ENCODE measurements around the gene KRT80.

KRT80 gene

DNA sequence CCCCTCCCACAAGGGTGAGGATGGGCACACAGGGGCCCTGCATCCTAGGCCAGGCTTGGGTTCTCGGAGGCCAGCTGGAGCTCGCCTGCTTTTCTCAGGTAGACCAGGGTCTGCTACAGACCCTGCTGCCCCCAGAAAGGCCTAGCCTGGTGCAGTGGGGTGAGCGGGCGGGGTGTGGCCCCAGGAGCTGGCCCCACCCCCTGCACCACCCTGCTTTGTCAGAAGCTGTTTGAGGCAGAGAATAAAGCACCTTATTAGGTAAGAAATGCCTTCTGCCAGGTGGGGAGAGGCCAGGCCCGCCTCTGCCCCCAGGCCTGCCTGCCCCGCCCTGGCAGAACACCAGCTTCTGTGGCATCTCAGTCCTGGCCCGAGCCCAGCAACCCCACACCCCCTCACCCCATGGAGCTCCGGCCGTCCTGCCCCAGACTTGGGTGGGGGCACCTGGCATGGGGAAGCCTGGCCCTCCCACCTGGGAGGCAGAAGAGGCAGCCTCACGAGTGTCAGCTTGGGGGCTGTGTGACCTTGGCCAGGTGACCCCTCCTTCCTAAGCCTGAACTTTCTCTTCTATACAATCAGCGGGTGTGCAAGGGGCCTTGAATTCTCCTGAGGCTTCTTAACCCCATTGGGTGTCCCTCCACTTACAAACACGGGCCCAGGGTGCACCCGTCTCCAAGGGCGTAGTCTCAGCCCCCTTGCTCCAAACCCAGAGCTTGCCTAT is 43.2 kb downstream of the KRT80 start:
- no peak overlapping the region for H3K4me3 ChIP-seq
- peak overlapping the region; percentile 72 to 99 (median 97) for H3K27ac ChIP-seq

GRCh38 chr12:52147964-52148463 is 43.8 kb downstream of the KRT80 start:
- no peak overlapping the region for H3K4me3 ChIP-seq
- peak overlapping the region; percentile 72 to 99 (median 97) for H3K27ac ChIP-seq

- Histone ChIP-seq H3K27ac (peak overlapping the region; percentile 72 to 99 (median 97)), H3K4me3 (no peak overlapping the region)
These were observed 44.3 kb downstream of the KRT80 start for GRCh38 chr12:52147367-52147963.

DNA sequence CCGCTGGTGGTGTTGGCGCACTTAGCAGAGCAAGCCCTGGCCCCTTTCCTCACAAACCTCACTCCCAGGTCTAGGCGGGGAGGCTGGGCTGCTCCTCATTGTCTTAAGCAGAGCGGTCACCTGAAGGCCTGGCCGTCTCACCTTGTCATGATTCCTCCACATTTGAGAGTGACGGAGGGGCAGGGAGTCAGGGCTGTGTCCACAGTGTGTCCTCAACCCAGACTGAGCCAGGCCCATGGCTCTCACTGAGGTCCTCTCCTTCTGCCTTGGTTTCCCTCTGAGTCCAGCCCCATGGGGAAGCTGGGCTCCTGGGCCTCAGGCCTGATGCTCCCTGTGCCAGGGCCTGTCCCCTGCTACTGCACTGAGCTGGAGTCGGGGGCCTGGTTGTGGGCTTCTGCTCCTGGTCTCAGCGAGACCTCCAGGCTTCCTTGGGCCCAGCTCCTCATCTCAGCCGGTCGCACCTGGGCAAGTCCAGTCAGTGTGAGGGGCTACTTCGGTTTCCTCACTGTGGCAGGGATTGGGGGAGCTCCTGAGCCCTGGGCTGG is 44.9 kb downstream of the KRT80 start:
- H3K27ac ChIP-seq: peak overlapping the region; percentile 83 to 99 (median 97)
- H3K4me3 ChIP-seq: no peak overlapping the region

- H3K4me3 ChIP-seq: no peak overlapping the region
- peak overlapping the region; percentile 83 to 99 (median 97) for H3K27ac ChIP-seq
These were observed 45.6 kb downstream of the KRT80 start for GRCh38 chr12:52146089-52146821.

DNA sequence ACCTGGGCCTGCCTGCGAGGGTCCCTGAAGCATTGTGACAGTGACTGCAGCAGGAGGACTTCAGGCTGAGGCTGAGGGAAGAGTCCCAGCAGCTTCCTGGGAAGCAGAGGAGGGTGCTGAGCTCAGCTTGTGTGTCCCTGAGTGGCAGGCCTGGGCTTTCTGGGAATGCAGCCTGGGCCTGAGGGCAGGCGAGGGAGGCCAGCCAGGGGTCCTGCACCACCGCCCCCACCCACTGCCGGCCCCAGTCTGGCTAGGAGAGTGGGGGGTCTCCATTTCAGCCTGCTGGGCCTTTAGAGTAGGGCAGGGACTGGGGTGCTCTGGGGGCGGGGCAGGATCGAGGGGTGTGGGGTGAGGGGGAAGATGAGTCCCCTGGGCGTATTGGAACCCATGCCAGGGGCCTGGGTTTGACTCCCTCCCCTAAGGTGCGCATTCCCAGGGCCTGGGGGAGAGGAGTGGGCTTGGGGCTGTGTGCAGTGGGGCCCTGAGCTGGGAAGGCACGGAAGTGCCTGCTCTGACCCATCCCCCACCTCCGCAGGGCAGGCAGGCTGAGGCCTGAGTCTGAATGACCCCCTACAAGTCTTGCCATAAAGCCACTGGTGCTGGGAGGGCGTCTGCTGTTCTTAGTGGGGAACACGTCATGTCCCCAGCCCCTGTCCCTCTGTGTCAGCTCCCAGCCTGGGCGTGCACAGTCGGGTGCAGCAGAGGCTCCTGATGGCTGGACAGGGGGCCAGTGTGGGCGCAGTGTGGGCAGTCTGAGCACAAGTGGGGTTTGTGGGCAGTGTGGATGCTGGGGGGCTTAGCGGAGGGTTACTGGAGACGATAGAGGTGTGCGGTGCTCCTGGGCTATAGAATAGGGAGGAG is 46.4 kb downstream of the KRT80 start:
- H3K4me3 ChIP-seq: no peak overlapping the region
- peak overlapping the region; percentile 37 to 99 (median 97) for H3K27ac ChIP-seq

- no peak overlapping the region for H3K4me3 ChIP-seq
- H3K27ac ChIP-seq: peak overlapping the region; percentile 23 to 99 (median 97)
These were observed 47.1 kb downstream of the KRT80 start for GRCh38 chr12:52144512-52145227.

DNA sequence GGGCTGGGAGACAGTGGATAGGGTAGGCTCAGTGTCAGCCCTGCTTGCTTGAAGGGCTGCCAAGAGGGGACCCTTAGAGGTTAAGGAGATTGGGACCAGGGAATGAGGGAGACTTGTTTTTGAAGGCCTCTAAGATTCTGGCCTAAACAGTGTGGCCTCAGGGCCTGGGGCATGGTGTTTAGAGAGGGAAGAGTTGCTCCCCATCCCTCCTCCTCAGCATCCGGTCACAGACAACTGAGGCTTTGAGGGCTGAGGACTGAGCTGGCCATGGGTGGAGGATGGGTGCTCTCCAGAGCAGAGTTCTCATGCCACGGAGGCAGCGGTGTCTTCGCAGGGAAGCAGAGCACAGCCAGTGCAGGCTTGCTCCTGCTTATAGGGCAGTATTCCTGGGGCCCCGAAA is 49.4 kb downstream of the KRT80 start:
- Histone ChIP-seq H3K4me3 (no peak overlapping the region), H3K27ac (peak overlapping the region in 8 of 21 experiments; percentile 34 to 99 (median 98))

DNA sequence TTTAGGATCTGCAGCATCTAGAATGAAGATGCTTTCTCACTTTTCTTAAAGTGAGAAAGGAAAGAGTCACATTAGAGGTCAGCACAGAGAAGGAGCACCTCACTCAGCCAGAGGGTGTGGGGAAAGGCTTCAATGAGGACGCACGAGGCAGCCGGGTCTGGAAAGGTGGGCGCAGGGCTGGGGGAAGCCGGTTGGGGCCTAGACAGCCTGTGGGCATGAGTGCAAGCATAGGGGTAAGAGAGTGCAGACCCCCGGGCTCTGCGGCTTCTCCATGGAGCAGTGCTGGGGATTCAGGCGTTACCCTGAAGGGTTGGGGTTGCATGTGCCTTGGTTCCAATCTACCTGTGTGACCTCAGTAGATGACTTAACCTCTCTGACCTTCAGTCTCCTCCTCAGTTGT is 49.9 kb downstream of the KRT80 start:
- Histone ChIP-seq H3K4me3 (no peak overlapping the region), H3K27ac (peak overlapping the region in 3 of 21 experiments; percentile 3 to 99 (median 8))

GRCh38 chr12:52141306-52141705 is 50.5 kb downstream of the KRT80 start:
- Histone ChIP-seq H3K27ac (peak overlapping the region in 1 of 21 experiments; percentile 99), H3K4me3 (no peak overlapping the region)

- Histone ChIP-seq H3K4me3 (no peak overlapping the region), H3K27ac (no peak overlapping the region)
These were observed 52.2 kb downstream of the KRT80 start for GRCh38 chr12:52139579-52140062.

DNA sequence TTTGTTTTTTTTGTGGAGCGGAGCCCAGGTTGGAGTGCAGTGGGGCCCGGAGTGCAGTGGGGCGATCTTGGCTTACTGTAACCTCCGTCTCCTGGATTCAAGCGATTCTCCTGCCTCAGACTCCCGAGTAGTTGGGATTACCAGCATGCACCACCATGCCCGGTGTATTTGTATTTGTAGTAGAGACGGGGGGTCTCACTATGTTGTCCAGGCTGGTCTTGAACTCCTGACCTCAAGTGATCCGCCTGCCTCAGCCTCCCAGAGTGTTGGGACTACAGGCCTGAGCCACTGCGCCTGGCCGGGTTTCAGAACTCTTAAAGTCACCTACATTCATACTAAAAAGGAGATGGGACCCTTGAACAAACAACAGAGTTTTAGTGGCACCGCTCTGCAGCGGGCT is 52.7 kb downstream of the KRT80 start:
- Histone ChIP-seq H3K4me3 (no peak overlapping the region), H3K27ac (no peak overlapping the region)

GRCh38 chr12:52137746-52138145 is 54.1 kb downstream of the KRT80 start:
- no peak overlapping the region for H3K27ac ChIP-seq
- no peak overlapping the region for H3K4me3 ChIP-seq

- Histone ChIP-seq H3K27ac (peak overlapping the region in 1 of 21 experiments; percentile 26), H3K4me3 (no peak overlapping the region)
These were observed 59.1 kb downstream of the KRT80 start for GRCh38 chr12:52132754-52133161.

DNA sequence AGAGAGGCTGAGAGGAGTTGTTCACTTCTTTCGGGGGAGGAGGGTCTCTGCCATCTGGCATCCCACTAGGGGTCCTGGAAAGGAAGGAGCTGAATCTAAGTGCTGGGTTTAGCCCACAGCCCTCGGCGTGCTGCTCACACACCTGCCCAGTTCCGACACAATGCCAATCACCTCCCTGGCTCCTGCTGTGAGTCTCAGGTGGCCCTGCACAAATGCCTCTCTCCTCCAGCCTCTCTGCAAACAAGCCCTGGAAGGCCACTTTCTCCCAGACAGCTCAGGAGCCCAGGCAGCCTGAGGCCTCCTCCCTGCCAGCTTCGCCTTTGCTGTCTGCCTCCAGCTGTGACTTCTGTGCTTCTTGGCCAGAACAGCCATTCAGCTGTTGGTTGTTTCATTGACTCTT is 61.1 kb downstream of the KRT80 start:
- no peak overlapping the region for H3K27ac ChIP-seq
- H3K4me3 ChIP-seq: no peak overlapping the region

DNA sequence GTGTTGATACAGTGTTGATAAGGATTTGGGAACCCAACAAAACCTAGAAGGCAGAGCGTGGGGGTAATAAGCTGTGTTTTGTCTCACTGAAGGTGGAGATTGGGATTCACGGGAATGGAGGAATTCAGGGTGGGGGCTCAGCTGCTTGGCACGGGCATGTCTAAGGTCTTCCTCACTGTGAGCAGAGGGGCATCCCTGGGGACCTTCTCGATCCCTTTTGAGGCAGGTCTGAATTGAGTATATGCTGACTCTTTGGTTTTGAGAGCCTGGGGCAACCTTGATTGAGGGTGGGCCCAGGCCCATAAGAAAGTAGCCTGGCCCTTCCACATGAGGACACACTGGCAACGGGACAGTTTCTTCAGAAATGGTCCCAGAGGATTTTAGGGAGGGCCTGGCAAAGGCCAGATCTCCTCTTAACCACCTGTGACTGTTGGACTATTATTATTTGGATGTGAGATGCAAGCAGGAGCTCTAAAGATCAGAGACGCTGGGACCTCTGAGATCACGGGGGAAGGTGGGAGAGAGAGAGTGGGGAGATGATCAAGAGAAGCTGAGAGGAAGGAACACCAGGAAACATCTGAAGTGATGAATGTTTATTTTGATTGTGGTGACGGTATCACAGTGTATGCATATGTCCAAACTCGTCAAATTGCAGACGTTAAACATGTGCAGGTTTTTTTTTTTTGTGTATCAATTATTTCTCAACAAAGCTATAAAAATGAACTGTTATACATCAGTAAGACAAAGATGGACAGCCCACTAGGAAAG is 63.9 kb downstream of the KRT80 start:
- no peak overlapping the region for H3K4me3 ChIP-seq
- H3K27ac ChIP-seq: no peak overlapping the region

- no peak overlapping the region for H3K4me3 ChIP-seq
These were observed 64.9 kb downstream of the KRT80 start for GRCh38 chr12:52126605-52127578.

More at GRCh38 chr12:52126605-52127578, 64.9 kb downstream of the KRT80 start:
- peak overlapping the region in 2 of 21 experiments; percentile 28 to 57 for H3K27ac ChIP-seq
